TTC549 (cell line): ENCODE results near the gene HDGFL2.
"Not testable (repeated sequence)": the region's sequence is repeated elsewhere in the genome, so short reads cannot be mapped to it uniquely, and the experiment has no call there.

Experiments used
- FAIRE-seq: peaks from 2 replicates; lab custom pipeline; 2012; peaks lifted over from hg19 to GRCh38; lab: Jason Lieb, UNC

The HDGFL2 gene

DNA sequence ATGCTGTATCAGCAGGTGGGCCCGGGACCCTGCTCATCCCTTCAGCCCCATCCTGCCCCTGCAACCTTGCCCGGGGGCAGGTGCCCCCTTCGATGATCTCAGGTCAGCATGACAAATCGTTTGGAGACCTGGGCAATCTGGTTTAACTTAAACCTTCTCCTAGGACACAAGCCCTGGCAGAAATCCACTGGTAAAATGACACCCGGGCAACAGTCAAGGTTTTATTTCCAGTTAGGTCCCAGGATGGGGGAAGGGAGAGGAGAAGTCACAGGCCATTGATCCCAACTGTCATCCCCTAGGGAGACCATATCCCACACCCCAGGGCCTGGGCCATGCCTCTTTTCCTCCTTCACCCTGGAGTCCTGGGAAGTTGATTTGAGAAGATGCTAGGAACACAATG, 64.7 kb downstream of the HDGFL2 start:
- no peak for FAIRE-seq

DNA sequence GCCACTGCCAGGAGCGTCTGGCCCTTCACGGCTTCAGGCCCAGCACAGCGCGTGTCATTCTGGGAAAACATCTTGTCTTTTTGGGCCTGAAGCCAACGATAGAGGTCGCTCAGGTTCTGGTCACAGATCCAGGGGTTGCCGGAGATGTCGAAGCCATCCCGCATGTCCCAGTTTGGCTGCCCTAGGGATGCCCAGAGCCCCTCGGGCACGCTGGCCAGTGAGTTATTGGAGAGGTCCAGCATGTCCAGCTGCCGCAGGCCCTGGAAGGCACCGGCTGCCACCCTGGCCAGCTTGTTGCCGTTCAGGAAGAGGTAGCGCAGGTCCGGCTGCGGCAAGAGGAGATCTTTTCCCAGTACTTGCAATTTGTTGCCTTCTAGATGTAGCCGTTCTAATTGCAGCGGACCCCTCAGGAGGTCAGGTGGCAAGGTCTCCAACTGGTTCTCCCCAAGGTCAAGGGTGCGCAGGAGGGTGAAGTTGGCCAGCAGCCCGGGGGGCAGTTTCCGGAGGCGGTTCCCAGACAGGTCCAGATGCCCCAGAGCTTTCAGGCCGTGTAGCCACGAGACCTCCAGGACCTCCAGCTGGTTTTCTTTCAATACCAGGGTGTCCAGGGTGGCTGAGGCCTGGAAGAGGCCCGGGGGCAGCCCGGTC, 66.0 kb downstream of the HDGFL2 start:
- FAIRE-seq: no peak

- FAIRE-seq: no peak
Measured at GRCh38 chr19:4538601-4538954, 66.5 kb downstream of the HDGFL2 start.

- no peak for FAIRE-seq
Measured at GRCh38 chr19:4539169-4539692, 67.1 kb downstream of the HDGFL2 start.

- no peak for FAIRE-seq
Measured at GRCh38 chr19:4539693-4540581, 67.8 kb downstream of the HDGFL2 start, which contains the start of gene LRG1. Gene LRG1, minus strand, starts transcription at chr19:4540036. Its CDS starts 23 bp downstream, at chr19:4540013.

DNA sequence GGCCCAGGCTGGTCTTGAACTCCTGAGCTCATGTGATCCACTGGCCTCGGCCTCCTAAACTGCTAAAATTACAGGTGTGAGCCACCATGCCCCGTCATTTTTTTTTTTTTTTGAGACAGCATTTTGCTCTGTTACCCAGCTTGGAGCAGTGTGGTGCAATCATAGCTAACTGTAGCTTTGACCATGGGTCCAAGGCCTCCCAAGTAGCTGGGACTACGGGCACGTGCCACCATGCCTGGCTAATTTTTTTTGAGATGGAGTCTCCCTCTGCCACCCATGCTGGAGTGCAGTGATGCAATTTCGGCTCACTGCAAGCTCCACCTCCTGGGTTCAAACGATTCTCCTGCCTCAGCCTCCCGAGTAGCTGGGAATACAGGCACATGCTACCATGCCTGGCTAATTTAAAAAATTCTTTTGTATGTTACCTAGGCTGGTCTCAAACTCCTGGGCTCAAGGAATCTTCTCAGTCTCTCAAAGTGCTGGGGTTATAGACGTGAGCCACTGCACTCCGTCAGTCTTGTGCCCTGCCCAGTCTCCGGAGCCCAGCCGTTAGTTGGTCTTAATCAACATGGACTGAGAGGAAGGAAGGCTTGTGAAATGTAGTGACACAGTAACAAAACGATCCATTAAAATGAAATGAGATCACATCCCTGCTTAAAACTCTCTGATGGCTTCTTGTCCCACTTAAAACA, 69.2 kb downstream of the HDGFL2 start:
- FAIRE-seq: no peak

- not testable (repeated sequence) for FAIRE-seq
Measured at GRCh38 chr19:4541806-4542145, 69.7 kb downstream of the HDGFL2 start.

DNA sequence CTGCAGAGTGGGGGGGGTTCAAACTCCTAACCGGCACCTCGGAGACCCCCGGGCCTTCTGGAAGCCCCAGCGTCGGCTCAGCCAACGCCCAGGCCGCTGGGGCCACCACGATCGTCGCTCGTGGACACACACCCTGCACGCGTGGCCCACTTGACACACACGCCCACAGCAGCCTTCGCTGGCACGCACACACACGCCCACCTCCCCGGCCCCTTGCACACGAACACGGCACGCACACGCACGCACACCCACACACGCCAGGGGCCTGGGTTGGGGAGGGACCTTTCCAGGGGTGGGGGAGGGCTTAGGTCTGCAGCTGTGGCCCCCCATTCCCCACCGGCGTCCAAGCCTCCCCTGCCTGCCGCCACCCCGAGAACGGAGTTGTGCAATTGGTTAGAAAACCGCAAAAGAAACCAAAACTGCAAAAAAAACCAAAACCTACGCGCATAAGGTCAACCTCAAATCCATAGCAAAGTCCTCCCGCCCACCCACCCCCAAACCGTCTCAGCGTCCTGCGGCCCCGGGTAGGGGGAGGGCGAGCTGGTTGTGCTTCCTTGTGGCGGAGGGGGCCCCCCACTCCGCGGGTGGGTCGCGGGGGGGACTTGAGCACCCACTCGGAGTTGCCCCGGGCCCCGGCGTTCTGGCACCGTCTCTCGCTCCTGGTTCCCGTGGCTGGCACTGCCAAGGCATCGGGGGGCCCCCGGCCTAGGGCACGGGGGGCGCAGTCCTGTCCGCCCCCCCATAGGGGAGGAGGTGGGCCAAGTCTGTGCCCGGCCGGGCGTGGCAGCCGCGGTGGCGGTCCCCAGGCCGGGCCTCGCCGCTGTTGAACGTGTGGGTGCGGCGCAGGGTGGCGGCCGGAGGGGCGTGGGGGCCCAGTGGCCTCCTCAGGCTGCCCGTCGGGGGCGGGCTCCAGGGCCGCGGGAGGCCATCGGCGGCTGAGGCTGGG, 71.1 kb downstream of the HDGFL2 start:
- FAIRE-seq: no peak

DNA sequence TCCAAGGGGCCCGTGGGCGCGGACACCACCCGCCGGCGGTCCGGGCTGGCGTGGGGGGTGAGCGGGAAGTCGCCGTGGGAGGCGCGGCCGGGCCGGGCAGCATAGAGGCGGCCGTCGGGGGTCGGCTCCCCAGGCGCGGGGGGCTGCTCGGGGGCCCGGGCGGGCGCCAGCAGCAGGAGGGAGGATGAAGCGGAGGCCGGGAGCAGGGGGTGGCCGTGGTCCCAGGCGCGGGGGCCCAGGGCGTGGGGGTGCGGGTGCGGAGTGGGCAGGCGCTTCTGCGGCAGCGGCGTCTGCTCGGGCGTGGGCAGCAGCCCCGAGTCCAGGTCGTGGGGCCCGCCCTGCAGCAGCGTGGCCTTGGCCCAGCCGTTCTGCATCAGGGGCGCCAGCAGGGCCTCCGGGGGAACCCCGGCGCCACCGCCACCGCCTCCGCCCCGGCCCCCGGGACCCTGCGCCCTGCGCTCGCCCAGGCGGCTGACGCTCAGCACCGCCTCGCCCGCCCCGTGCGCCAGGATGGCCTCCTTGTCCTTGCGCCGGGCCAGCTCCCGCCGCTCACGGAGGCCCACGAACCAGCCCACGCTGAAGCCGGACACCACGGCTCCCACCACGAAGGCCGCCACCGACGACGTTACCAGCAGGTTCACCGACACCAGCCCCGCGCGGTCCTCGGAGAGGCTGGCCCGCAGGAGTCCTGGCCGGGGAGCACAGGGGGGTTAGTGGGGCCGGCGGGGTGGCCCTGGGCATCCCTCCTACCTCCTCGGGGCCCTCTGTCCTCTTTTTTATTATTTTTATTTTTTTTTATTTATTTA, 71.9 kb downstream of the HDGFL2 start:
- FAIRE-seq: no peak

- no peak for FAIRE-seq
Measured at GRCh38 chr19:4547303-4548237, 75.5 kb downstream of the HDGFL2 start.

GRCh38 chr19:4548238-4548584, 76.1 kb downstream of the HDGFL2 start:
- FAIRE-seq: no peak

GRCh38 chr19:4550018-4550417, 77.9 kb downstream of the HDGFL2 start:
- FAIRE-seq: no peak

GRCh38 chr19:4550479-4551050, 78.5 kb downstream of the HDGFL2 start:
- FAIRE-seq: no peak
